DOHH2 (cell line): Measurements from ENCODE around the gene USP2.

Experiments
- H3F3A ChIP-seq: fragments of 200-600 bp; sonication (generic), shearing (Covaris generic); 2 replicates; pipeline ENCODE4 v1.6.0; 2016; ENCODE audit warnings: antibody characterized with exemption, mild to moderate bottlenecking; ENCODE audit not compliant: control insufficient read depth, insufficient read depth
- H3K27ac ChIP-seq: fragments of 200-600 bp; sonication (generic); 2 replicates; pipeline ENCODE4 v1.5.1; 2014; ENCODE audit warnings: low read depth, mild to moderate bottlenecking, low read length, moderate library complexity
- H3K27me3 ChIP-seq: fragments of 200-600 bp; sonication (generic); 2 replicates; pipeline ENCODE4 v1.6.1; 2014; ENCODE audit warnings: mild to moderate bottlenecking, low read length, mixed read lengths; ENCODE audit not compliant: control insufficient read depth
- H3K36me3 ChIP-seq: fragments of 200-600 bp; sonication (generic); 2 replicates; pipeline ENCODE4 v1.6.1; 2014; ENCODE audit warnings: mild to moderate bottlenecking, low read length, moderate library complexity, mixed read lengths; ENCODE audit not compliant: control insufficient read depth
- H3K4me1 ChIP-seq: fragments of 200-600 bp; sonication (generic); 2 replicates; pipeline ENCODE4 v1.6.1; 2014; ENCODE audit warnings: mild to moderate bottlenecking, low read length, mixed read lengths; ENCODE audit not compliant: control insufficient read depth
- H3K4me2 ChIP-seq: fragments of 200-600 bp; sonication (generic); 2 replicates; pipeline ENCODE4 v1.6.0; 2014; ENCODE audit warnings: mild to moderate bottlenecking, low read length, moderate library complexity
- H3K4me3 ChIP-seq: fragments of 200-600 bp; sonication (generic); 2 replicates; pipeline ENCODE4 v1.5.1; 2014; ENCODE audit warnings: mild to moderate bottlenecking, low read length, mixed read lengths
- H3K79me2 ChIP-seq: fragments of 200-600 bp; sonication (generic); 2 replicates; pipeline ENCODE4 v1.6.1; 2014; ENCODE audit warnings: mild to moderate bottlenecking, low read length, mixed read lengths; ENCODE audit not compliant: control insufficient read depth
- H3K9me2 ChIP-seq: fragments of 200-600 bp; sonication (generic); replicated peaks from 2 replicates; pipeline ENCODE4 v1.6.1; 2014; ENCODE audit warnings: mild to moderate bottlenecking, low read length, mixed read lengths; ENCODE audit not compliant: control insufficient read depth
- H3K9me3 ChIP-seq: fragments of 200-600 bp; sonication (generic); 2 replicates; pipeline ENCODE4 v1.6.1; 2014; ENCODE audit warnings: antibody characterized with exemption, low read length, mixed read lengths; ENCODE audit not compliant: control insufficient read depth, insufficient read depth
- H4K20me1 ChIP-seq: fragments of 200-600 bp; sonication (generic); 2 replicates; pipeline ENCODE4 v1.6.0; 2014; ENCODE audit warnings: low read depth, mild to moderate bottlenecking, antibody characterized with exemption, low read length, moderate library complexity; ENCODE audit not compliant: control insufficient read depth, insufficient read depth
- CTCF ChIP-seq: fragments of 200-600 bp; sonication (generic); IDR thresholded peaks from one replicate; pipeline ENCODE4 v1.5.1; 2014; ENCODE audit warnings: antibody characterized with exemption, mild to moderate bottlenecking, low read depth, low read length; ENCODE audit not compliant: poor library complexity, severe bottlenecking
- EZH2phosphoT487 ChIP-seq: fragments of 200-600 bp; sonication (generic); IDR thresholded peaks from 2 replicates; pipeline ENCODE4 v1.6.1; 2017; ENCODE audit warnings: borderline replicate concordance, mild to moderate bottlenecking, antibody characterized with exemption, low read length, moderate library complexity, mixed read lengths

Gene USP2

DNA sequence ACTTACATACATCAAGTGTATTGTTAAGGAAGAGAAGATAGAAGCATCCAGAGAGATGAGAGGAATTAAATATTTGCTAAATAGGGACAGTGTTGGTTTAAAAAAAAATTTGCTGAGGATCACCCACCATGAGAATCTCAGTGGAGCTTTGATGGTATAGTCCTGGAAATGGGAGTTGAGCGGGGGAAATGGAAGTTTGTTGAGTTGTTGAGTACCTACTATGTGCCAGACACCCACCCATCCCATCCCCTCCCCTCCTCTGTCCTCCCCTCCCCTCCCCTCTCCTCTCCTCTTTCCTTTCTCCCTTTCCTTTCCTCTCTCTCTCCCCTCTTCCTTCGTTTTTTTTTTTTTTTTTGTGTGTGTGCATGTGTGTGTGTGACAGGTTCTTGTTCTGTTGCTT is 30.3 kb downstream of the USP2 start:
- Histone ChIP-seq H3K79me2 (no peaks in the 10 kb centered on the region), H3K9me3 (no peaks in the 10 kb centered on the region), H3K36me3 (peaks cover 19% of the 10 kb centered on the region), H3K4me2 (no peak overlapping the region), H3K4me3 (no peak overlapping the region), H3K27me3 (peaks cover 11% of the 10 kb centered on the region), H3F3A (0 out of 2 replicates have a peak, but pooled peaks cover 3% of the 10 kb centered on the region), H3K9me2 (no peaks in the 10 kb centered on the region), H3K27ac (no peak overlapping the region), H3K4me1 (peaks cover 11% of the 10 kb centered on the region), H4K20me1 (no peaks in the 10 kb centered on the region)
- TF ChIP-seq CTCF (no peak), EZH2phosphoT487 (no peak)

DNA sequence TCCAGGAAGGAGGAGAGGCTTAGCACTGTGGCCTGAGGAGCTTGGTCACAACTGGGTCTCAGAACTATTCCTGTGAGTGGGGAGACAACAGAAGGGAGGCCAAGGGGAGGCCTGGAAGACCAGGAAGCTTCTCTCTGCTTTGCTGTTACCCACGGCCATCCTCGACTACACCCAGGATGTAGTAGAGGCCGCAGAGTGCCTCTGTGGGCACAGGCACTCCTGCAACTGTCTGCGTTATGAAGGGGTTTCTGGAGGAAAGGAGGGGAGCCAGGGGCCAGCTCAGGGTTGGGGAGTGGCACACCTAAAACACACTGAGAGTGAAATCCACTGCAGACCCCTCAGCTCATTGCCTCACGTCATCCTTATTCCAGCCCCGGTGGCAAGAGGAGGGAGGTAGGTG is 31.2 kb downstream of the USP2 start:
- Histone ChIP-seq H3K4me2 (no peak overlapping the region), H3K9me3 (no peaks in the 10 kb centered on the region), H4K20me1 (no peaks in the 10 kb centered on the region), H3F3A (0 out of 2 replicates have a peak, but pooled peaks cover 3% of the 10 kb centered on the region), H3K27me3 (peaks cover 11% of the 10 kb centered on the region), H3K79me2 (no peaks in the 10 kb centered on the region), H3K36me3 (peaks cover 10% of the 10 kb centered on the region), H3K27ac (no peak overlapping the region), H3K4me1 (peaks cover 7% of the 10 kb centered on the region), H3K9me2 (no peaks in the 10 kb centered on the region), H3K4me3 (no peak overlapping the region)
- TF ChIP-seq CTCF = no peak
- no peak for TF ChIP-seq EZH2phosphoT487

DNA sequence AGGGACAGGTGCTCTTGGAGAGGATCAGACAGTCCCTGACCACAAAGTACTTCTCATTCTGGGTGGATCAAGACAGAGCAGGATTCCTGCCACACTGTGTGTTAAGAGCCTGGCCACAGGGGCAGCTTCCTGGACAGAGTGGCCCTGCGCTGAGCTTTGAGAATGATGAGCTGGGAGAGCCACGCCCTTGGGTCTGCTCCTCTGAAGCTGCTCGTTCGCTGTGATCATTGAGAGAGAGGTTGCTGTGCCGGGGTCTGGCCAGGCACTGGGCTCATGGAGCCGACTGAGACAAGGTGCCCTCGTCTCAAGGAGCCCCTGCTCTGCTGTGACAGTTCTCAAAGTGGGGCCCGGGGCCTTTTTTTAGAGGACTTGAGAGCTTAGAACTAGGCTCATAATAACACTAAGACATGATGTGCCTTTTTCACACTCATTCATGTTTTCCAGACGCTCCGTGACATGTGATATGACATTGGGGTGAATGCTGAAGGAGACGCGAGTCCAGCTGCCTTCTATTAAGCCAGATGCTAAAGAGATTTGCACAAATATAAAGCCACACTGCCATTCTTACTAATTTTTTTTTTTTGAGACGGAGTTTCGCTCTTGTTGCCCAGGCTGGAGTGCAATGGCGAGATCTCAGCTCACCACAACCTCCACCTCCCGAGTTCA is 33.4 kb downstream of the USP2 start:
- no peak overlapping the region for H3K27ac ChIP-seq
- no peaks in the 10 kb centered on the region for H3K9me2 ChIP-seq
- H3K27me3 ChIP-seq = peaks cover 17% of the 10 kb centered on the region
- no peaks in the 10 kb centered on the region for H3K36me3 ChIP-seq
- H3K4me2 ChIP-seq = no peak overlapping the region
- H3K79me2 ChIP-seq = no peaks in the 10 kb centered on the region
- H3K9me3 ChIP-seq = no peaks in the 10 kb centered on the region
- no peak overlapping the region for H3K4me3 ChIP-seq
- TF ChIP-seq CTCF = no peak
- no peak for TF ChIP-seq EZH2phosphoT487
- H3F3A ChIP-seq = no peaks in the 10 kb centered on the region
- H4K20me1 ChIP-seq = no peaks in the 10 kb centered on the region
- H3K4me1 ChIP-seq = peaks cover 7% of the 10 kb centered on the region
